Uterus (tissue), 2 donors: Measurements from ENCODE around the gene EFCAB5.

Experiments used
- POLR2A ChIP-seq, 2 donors: fragments of 450-650 bp; IDR thresholded peaks; one replicate each; pipeline ENCODE4 v1.6.1; 2016; ENCODE audit warnings: antibody characterized with exemption in 2 of 2, mild to moderate bottlenecking in 1 of 2, moderate library complexity in 1 of 2
- TF ChIP-seq, protein P1 (sequence below), 4 experiments: fragments of 200-600 bp in 2 of 4; fragments of 450-650 bp in 2 of 4; sonication (generic) in 2 of 4; IDR thresholded peaks; one replicate each; pipeline ENCODE4 v1.5.1; 2016 to 2019; ENCODE audit warnings: antibody characterized with exemption in 4 of 4, mild to moderate bottlenecking in 2 of 4, moderate library complexity in 1 of 4

DNA sequence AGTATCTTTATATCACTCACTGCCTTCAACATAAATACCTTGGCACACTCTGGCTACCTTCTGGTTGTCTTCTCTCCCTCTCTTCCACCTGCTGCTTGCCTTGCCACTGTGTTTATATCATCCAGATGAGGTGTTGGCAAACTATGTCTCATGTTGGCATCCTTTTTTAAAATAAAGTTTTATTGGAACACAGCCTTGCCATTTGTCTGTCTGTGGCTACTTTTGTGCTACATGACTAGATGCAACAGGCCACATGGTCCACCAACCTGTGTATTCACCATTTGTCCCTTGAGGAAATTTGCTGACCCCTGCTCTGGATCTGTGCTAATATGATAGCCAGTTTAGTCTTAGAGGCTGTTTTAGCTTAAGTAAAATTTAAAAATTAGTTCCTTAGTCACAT is 212.0 kb downstream of the EFCAB5 start:
- TF ChIP-seq, protein P1, sequence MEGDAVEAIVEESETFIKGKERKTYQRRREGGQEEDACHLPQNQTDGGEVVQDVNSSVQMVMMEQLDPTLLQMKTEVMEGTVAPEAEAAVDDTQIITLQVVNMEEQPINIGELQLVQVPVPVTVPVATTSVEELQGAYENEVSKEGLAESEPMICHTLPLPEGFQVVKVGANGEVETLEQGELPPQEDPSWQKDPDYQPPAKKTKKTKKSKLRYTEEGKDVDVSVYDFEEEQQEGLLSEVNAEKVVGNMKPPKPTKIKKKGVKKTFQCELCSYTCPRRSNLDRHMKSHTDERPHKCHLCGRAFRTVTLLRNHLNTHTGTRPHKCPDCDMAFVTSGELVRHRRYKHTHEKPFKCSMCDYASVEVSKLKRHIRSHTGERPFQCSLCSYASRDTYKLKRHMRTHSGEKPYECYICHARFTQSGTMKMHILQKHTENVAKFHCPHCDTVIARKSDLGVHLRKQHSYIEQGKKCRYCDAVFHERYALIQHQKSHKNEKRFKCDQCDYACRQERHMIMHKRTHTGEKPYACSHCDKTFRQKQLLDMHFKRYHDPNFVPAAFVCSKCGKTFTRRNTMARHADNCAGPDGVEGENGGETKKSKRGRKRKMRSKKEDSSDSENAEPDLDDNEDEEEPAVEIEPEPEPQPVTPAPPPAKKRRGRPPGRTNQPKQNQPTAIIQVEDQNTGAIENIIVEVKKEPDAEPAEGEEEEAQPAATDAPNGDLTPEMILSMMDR (IDR thresholded peaks at IDR 0.05), result no peak
- TF ChIP-seq POLR2A (IDR thresholded peaks at IDR 0.05), result no peak
